K562 (cell line): ENCODE data around the gene PPP1R3C. TPM values are rescaled to one million over a fixed set of nuclear protein-coding genes. Genes with fewer than 3 reads are reported as not detected.

Experiments
- ARID3B ChIP-seq: fragments of 250-450 bp; sonication (Bioruptor Pico); IDR thresholded peaks from 2 replicates; pipeline ENCODE4 v1.4.0; 2020; ENCODE audit warnings: borderline replicate concordance
- ATF1 ChIP-seq, 2 experiments: fragments of 450-650 bp in 1 of 2; IDR thresholded peaks; 2 replicates each; pipeline ENCODE4 v1.6.1; 2016; ENCODE audit warnings: missing compliant biosample characterization in 1 of 2, missing genetic modification characterization in 1 of 2
- CAMTA2 ChIP-seq: fragments of 250-450 bp; sonication (Bioruptor Pico); conservative IDR thresholded peaks from 2 replicates; pipeline ENCODE4 v1.5.1; 2022
- CHD4 ChIP-seq: fragments of 200-600 bp; sonication (generic); IDR thresholded peaks from 3 replicates; pipeline ENCODE4 v1.6.1; 2012; ENCODE audit warnings: low read depth, mild to moderate bottlenecking, mixed read lengths, low read length, inconsistent platforms; ENCODE audit not compliant: insufficient read depth, insufficient replicate concordance, poor library complexity, severe bottlenecking
- GMEB1 ChIP-seq: fragments of 250-450 bp; sonication (Bioruptor Pico); IDR thresholded peaks from 2 replicates; pipeline ENCODE4 v1.4.0; 2020; ENCODE audit warnings: mild to moderate bottlenecking
- HIVEP1 ChIP-seq: fragments of 250-450 bp; sonication (Bioruptor Pico); IDR thresholded peaks from 2 replicates; pipeline ENCODE4 v1.4.0; 2020; ENCODE audit warnings: mild to moderate bottlenecking
- IRF2 ChIP-seq: sonication (generic); formaldehyde crosslinking; IDR thresholded peaks from 2 replicates; pipeline ENCODE4 v1.8.1; 2022; ENCODE audit warnings: mild to moderate bottlenecking, missing genetic modification reagents
- MEF2A ChIP-seq: IDR thresholded peaks from 2 replicates; pipeline ENCODE4 v1.6.1; 2011; ENCODE audit warnings: low read depth, mild to moderate bottlenecking, low read length, moderate library complexity; ENCODE audit not compliant: control insufficient read depth
- MEF2D ChIP-seq: conservative IDR thresholded peaks from 2 replicates; pipeline ENCODE4 v1.6.1; 2016; ENCODE audit warnings: low read depth, missing genetic modification characterization, missing compliant biosample characterization
- PHB2 ChIP-seq: fragments of 450-650 bp; IDR thresholded peaks from 2 replicates; pipeline ENCODE4 v1.6.1; 2017; ENCODE audit warnings: low read depth
- PHF21A ChIP-seq: fragments of 450-650 bp; IDR thresholded peaks from 2 replicates; pipeline ENCODE4 v1.6.1; 2017; ENCODE audit warnings: low read depth, borderline replicate concordance
- PRMT5 ChIP-seq: sonication (generic); formaldehyde crosslinking; IDR thresholded peaks from 2 replicates; pipeline ENCODE4 v1.5.0; 2020; ENCODE audit warnings: missing genetic modification reagents
- SMAD2 ChIP-seq: fragments of 150-350 bp; IDR thresholded peaks from 2 replicates; pipeline ENCODE4 v1.6.1; 2014; ENCODE audit warnings: low read depth, mild to moderate bottlenecking, low read length
- SPI1 ChIP-seq: IDR thresholded peaks from 2 replicates; pipeline ENCODE4 v1.6.1; 2011; ENCODE audit warnings: low read depth, low read length, control low read depth, borderline replicate concordance
- STAG1 ChIP-seq: sonication (generic); formaldehyde crosslinking; IDR thresholded peaks from 2 replicates; pipeline ENCODE4 v1.5.0; 2020; ENCODE audit warnings: missing genetic modification reagents, borderline replicate concordance
- TAF9B ChIP-seq: fragments of 450-650 bp; IDR thresholded peaks from 2 replicates; pipeline ENCODE4 v1.6.1; 2018; ENCODE audit warnings: mild to moderate bottlenecking; ENCODE audit not compliant: partially characterized antibody
- U2AF1 ChIP-seq: fragments of 200-400 bp; formaldehyde crosslinking; optimal IDR thresholded peaks from 2 replicates; pipeline ENCODE3; 2017; ENCODE audit warnings: mild to moderate bottlenecking, low read depth, low read length, moderate library complexity
- XRCC4 ChIP-seq: IDR thresholded peaks from one replicate; pipeline ENCODE4 v1.6.1; 2011; ENCODE audit not compliant: insufficient read depth, insufficient read length; ENCODE audit errors: extremely low read depth
- ZC3H8 ChIP-seq: fragments of 450-650 bp; IDR thresholded peaks from 2 replicates; pipeline ENCODE4 v1.6.1; 2017
- ZFPM2 ChIP-seq: fragments of 250-450 bp; sonication (Bioruptor Pico); IDR thresholded peaks from 2 replicates; pipeline ENCODE4 v1.5.1; 2022; ENCODE audit warnings: mild to moderate bottlenecking
- ZKSCAN3 ChIP-seq: fragments of 250-450 bp; sonication (Bioruptor Pico); IDR thresholded peaks from 2 replicates; pipeline ENCODE4 v1.4.0; 2020
- polyA plus RNA-seq, 8 experiments: library from polyadenylated mRNA; depleted of rRNA in 4 of 8; stranded (reverse) in 5 of 8; unstranded in 3 of 8; fragments of >200 nt; fragmentation: Nextera tagmentation in 2 of 8; fragmentation: Illumina TruSeq in 1 of 8; extraction: Ambion mirVana in 2 of 8; extraction: Trizol in 1 of 8; gene quantifications; 2 replicates each; pipeline versions ENCODE4 v1.2.1 to v1.2.3, GENCODE V29; 2011 to 2014; ENCODE audit warnings: inconsistent platforms in 1 of 8, missing spikeins in 1 of 8
- total RNA-seq, 7 experiments: library from RNA; depleted of rRNA in 6 of 7; stranded (reverse); fragments of >200 nt in 6 of 7; fragmentation: Illumina TruSeq in 2 of 7; extraction: Trizol in 2 of 7; gene quantifications; 2 replicates each; pipeline versions ENCODE4 v1.2.1 to v1.2.3, GENCODE V29; 2011 to 2021; ENCODE audit warnings: low replicate concordance in 1 of 7
- TF ChIP-seq, protein P1 (sequence below): fragments of 450-650 bp; formaldehyde crosslinking; IDR thresholded peaks from 2 replicates; pipeline ENCODE4 v1.4.0; 2020; ENCODE audit warnings: mild to moderate bottlenecking, moderate library complexity
- TF ChIP-seq, protein P2 (sequence below): sonication (generic); formaldehyde crosslinking; IDR thresholded peaks from 2 replicates; pipeline ENCODE4 v1.8.1; 2022; ENCODE audit warnings: missing genetic modification reagents

PPP1R3C gene
- total and polyA plus RNA-seq, 9 of the 15 experiments (the other 6 are each of a cell fraction or from before 2014, with no cell fraction given), result 0.06 to 0.24 (median 0.12) TPM; not detected in 3

- TF ChIP-seq MEF2D (tag) (peak; percentile 80), PHB2 (no peak), TAF9B (no peak), PHF21A (no peak), GMEB1 (no peak), ARID3B (CRISPR knock-in tag) (no peak), IRF2 (CRISPR knock-in tag) (no peak), ZC3H8 (no peak), STAG1 (CRISPR knock-in tag) (no peak), CHD4 (no peak), CAMTA2 (no peak), SMAD2 (no peak), XRCC4 (no peak), MEF2A (0 out of 2 replicates have a peak, but pooled peaks have one; percentile 35), ATF1 (CRISPR knock-in tag; IDR thresholded peaks at IDR 0.05) (no peak), ATF1 (tag; IDR thresholded peaks at IDR 0.05) (no peak), SPI1 (no peak), ZFPM2 (CRISPR knock-in tag) (no peak), HIVEP1 (CRISPR knock-in tag) (no peak), U2AF1 (no peak), PRMT5 (CRISPR knock-in tag) (no peak), ZKSCAN3 (CRISPR knock-in tag) (no peak)
- TF ChIP-seq, protein P1, sequence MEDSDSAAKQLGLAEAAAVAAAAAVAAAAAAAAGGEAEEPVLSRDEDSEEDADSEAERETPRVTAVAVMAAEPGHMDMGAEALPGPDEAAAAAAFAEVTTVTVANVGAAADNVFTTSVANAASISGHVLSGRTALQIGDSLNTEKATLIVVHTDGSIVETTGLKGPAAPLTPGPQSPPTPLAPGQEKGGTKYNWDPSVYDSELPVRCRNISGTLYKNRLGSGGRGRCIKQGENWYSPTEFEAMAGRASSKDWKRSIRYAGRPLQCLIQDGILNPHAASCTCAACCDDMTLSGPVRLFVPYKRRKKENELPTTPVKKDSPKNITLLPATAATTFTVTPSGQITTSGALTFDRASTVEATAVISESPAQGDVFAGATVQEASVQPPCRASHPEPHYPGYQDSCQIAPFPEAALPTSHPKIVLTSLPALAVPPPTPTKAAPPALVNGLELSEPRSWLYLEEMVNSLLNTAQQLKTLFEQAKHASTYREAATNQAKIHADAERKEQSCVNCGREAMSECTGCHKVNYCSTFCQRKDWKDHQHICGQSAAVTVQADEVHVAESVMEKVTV, result no peak
- TF ChIP-seq, protein P2, sequence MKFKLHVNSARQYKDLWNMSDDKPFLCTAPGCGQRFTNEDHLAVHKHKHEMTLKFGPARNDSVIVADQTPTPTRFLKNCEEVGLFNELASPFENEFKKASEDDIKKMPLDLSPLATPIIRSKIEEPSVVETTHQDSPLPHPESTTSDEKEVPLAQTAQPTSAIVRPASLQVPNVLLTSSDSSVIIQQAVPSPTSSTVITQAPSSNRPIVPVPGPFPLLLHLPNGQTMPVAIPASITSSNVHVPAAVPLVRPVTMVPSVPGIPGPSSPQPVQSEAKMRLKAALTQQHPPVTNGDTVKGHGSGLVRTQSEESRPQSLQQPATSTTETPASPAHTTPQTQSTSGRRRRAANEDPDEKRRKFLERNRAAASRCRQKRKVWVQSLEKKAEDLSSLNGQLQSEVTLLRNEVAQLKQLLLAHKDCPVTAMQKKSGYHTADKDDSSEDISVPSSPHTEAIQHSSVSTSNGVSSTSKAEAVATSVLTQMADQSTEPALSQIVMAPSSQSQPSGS (CRISPR knock-in tag), result no peak
These were observed 41.7 kb downstream of the PPP1R3C start (continued) for GRCh38 chr10:91590904-91591796.
